Renal cortical epithelial cell (primary cell): ENCODE results near the gene OR51Q1. TPM values are rescaled to one million over a fixed set of nuclear protein-coding genes. Genes with fewer than 3 reads are reported as not detected.
A peak's percentile ranks its signal among the peaks of the same experiment; 100 is the strongest.

ENCODE experiments used
- DNase-seq: peaks from one replicate; pipeline ENCODE4 v3.0.0-alpha.2; 2011; ENCODE audit warnings: low read depth
- total RNA-seq: library from RNA; depleted of rRNA; stranded (reverse); fragments of >200 nt; gene quantifications from 2 replicates; pipeline ENCODE4 v1.2.3, GENCODE V29; 2014

The OR51Q1 gene
- total RNA-seq: not detected in 2 replicates

DNA sequence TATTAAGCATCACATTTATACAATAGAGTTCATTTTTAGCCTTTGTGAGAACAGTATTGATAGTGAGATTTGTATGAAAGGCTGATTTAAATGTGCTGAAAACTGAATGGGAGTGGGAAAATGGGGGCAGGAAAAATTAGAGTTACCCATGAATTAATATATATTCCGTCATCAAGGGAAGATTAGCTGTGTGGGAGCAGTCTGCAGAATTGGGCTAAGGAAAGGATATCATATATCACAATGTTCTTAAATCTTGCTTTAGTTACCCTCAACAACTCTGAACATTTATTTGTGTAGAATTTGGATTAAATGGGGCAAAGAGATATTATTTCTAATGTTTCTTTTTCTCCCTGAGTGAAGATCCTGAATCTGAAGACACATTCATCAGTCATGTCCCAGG is at the start of gene OR51Q1:
Gene OR51Q1, plus strand, starts transcription at position 301 of the 400 bp plus-strand sequence. Its CDS starts 90 bp downstream, at position 391.
- no peak for DNase-seq

GRCh38 chr11:5380740-5381342 is 41.1 kb upstream of the OR51Q1 start:
- peak; percentile 58 for DNase-seq

GRCh38 chr11:5383576-5383975 is 38.3 kb upstream of the OR51Q1 start, which contains the start of gene OR51M1:
Gene OR51M1 (plus strand): TSS chr11:5383812. CDS start chr11:5389399, 5,587 bp downstream.
- DNase-seq: no peak

DNA sequence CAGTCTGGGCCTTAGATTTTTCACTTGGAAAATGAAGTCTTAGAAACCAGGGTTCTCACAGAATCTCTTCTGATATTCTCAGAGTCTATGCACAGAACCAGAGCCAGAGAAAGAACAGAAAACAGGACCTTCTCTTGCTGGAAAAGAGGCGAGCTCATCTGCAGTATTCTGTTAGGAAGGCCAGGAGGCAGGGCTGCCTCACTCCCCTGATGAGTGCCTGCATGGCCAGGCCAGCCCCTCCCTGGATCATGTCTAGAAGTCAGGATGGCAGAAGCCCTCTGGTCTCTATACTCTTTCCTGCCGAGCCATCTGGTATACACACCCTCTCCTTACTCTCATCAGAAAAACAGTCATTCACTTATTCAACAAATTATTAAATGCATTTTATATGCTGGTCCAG is 37.6 kb upstream of the OR51Q1 start:
- no peak for DNase-seq

GRCh38 chr11:5390210-5390609 is 31.7 kb upstream of the OR51Q1 start:
- DNase-seq: no peak

- no peak for DNase-seq
Measured at GRCh38 chr11:5394091-5394490, 27.8 kb upstream of the OR51Q1 start.

DNA sequence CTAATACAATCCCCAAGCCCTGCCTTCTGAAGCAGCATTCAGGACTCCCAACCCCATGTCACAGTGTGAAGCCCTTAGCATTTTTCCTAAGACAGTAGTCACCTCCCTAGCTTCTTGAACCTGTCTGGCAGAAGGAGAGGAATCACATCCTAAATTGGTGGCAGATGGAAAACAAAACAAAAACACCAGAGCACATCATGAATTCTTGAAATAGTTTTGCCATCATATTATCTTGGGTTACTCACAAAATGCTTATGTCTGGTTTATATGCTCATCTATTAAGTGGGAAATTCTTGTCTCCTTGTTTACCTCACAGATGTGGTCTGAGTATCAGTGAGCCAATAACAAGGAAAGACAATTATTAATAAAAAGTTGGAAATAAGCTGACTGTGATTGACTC is 23.0 kb upstream of the OR51Q1 start:
- no peak for DNase-seq

DNA sequence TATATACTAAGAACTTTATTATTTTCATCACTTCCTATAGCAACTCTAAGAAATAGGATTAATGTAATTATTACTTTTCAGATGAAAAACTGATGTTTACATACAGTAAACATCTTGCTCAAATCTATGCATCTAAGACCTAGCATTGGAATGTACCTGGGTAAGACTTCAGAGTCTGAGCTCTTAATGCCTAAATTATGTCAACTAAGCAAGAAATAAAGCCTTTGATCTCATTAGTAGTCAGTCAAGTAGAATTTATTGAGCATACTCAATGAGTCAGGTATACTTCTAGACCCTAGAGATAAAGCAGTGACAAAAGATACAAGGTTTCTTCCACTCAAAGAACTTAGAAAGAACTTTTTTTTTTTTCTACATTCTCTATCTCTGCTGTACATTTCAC is 16.7 kb upstream of the OR51Q1 start:
- no peak for DNase-seq

DNA sequence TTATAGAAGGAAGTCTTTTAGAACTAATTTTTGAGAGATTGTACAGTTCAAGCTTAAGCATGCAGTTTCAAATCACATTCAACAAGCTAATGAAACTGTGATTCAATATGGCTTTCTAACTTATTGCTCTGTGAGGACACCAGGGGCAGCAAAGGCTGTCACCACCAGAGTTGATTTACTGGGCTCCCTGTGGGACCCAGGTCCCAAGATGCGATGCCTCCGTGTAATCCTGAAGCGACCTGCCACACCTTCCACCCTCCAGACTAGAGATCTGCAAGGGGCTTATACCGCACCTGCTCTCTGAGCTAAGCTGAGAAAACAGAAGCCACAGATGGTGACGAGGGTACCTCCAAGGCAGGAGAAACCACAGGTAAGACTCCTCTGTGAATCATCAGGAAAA is 918 bp upstream of the OR51Q1 start:
- no peak for DNase-seq

GRCh38 chr11:5423131-5423530 is 1.2 kb downstream of the OR51Q1 start:
- no peak for DNase-seq

- no peak for DNase-seq
Measured at GRCh38 chr11:5441414-5441813, 19.5 kb downstream of the OR51Q1 start, which contains the start of gene OR51I1. Gene OR51I1 (minus strand): TSS chr11:5441514. CDS start chr11:5441514, 0 bp downstream.

DNA sequence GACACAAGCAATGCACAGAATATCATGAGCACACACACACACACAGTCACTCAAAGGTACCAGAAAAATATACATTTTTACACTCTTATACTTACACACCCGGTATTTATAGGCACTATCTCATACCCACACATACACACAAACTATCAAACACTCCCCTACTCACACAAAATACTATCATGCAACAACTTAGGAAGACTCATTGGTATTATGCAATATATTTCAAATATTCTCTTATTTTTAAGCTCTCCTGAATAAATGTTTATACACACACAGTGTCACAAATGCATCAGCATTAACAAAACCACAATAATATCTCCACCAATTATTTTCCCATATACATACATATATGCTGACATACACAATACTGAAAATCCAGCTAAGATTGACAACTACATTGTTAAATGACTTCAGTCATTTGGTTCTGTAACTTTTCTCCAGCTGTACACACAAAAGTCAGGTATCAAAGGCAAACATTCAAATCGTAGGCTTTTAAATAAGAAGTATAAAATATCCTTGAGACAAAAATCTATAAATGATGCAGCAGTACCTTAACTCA is 22.0 kb downstream of the OR51Q1 start:
- no peak for DNase-seq

- DNase-seq: no peak
Measured at GRCh38 chr11:5449023-5449422, 27.1 kb downstream of the OR51Q1 start, which contains the start of gene OR51I2. Gene OR51I2 (plus strand): TSS chr11:5449323. CDS start chr11:5453489, 4,166 bp downstream.

GRCh38 chr11:5449432-5449831 is 27.5 kb downstream of the OR51Q1 start:
- DNase-seq: no peak

DNA sequence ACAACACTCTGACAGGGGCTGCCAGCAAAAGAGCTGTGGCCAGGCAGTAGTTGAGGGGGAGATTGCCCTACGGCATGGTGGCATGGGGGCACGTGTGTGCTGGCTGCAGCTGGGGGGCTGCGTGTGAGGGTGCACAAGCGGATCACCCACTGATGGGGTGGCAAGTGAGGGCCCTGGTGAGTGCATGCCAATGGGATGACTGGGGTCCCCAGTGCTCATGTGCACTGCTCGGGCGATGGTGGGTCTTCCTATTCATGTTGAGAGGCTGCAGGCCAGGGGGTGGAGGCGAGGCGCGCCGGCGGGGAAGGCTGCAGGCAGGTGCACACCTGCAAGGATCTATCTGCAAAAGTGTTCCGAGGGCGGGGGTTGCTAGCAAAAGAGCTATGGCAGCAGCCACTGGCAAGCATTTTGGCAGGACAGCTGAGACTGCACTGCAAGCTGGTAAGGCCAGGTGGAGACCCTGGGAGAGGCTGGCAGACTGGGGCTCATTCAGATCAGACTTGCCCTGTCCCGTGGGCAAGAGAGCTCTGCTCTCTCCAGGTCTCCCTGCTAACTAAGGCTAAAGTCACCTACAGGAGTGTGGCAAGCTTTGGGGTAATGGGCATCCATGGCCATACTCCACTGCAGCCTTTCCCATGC is 39.2 kb downstream of the OR51Q1 start:
- DNase-seq: no peak

DNA sequence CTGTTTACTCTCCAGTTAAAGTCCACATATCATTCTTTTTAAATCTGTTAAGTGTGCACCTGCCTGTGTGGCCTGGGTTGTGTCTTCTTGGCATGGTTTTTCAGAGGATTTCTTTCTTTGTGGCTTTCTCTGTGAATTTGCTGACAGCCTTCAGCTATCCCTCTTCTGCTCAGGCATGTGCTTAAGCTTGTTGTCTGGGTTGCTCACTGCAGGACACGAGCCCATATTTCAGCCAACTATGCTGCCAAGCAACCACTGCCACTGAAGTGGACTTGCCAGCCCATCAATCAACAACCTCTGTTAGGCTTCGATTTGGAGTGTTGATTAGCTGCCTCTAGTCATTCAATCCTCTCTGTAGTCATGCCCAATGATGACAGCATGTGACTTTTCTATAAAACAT is 45.6 kb downstream of the OR51Q1 start:
- no peak for DNase-seq

Other genes with a start within 250 kb of the OR51Q1 start
- gene OR51V1, start 221.4 kb upstream of the OR51Q1 start, total RNA-seq: not detected in 2 replicates
- gene HBB, start 195.0 kb upstream of the OR51Q1 start, total RNA-seq: not detected in 2 replicates
- not detected in 2 replicates for gene HBD, start 187.6 kb upstream of the OR51Q1 start, total RNA-seq
- not detected in 2 replicates for gene HBG1, start 172.3 kb upstream of the OR51Q1 start, total RNA-seq
- not detected in 2 replicates for gene HBG2, start 167.3 kb upstream of the OR51Q1 start, total RNA-seq
- not detected in 2 replicates for gene HBE1, start 152.2 kb upstream of the OR51Q1 start, total RNA-seq
- not detected in 2 replicates for gene OR51B4, start 120.2 kb upstream of the OR51Q1 start, total RNA-seq
- not detected in 2 replicates for gene OR51B2, start 97.8 kb upstream of the OR51Q1 start, total RNA-seq
- gene OR51B5, start 78.6 kb upstream of the OR51Q1 start, total RNA-seq: 0.15 TPM in 1 of 2 replicates, not detected in the other
- gene OR51B6, start 70.6 kb upstream of the OR51Q1 start, total RNA-seq: not detected in 2 replicates
- gene OR51M1, start 38.3 kb upstream of the OR51Q1 start, total RNA-seq: not detected in 2 replicates
- gene OR51I1, start 19.4 kb downstream of the OR51Q1 start, total RNA-seq: 0.20 TPM in 1 of 2 replicates, not detected in the other
- not detected in 2 replicates for gene OR51I2, start 27.2 kb downstream of the OR51Q1 start, total RNA-seq
- gene OR52D1, start 66.6 kb downstream of the OR51Q1 start, total RNA-seq: 0.10 TPM in 1 of 2 replicates, not detected in the other
- gene UBQLN3, start 87.8 kb downstream of the OR51Q1 start, total RNA-seq: 0.05 TPM in 1 of 2 replicates, not detected in the other
- 0.30 TPM in 1 of 2 replicates, not detected in the other for gene UBQLNL, start 94.6 kb downstream of the OR51Q1 start, total RNA-seq
- 0.10 TPM in 1 of 2 replicates, not detected in the other for gene OR52H1, start 126.4 kb downstream of the OR51Q1 start, total RNA-seq
- not detected in 2 replicates for gene OR52B6, start 158.8 kb downstream of the OR51Q1 start, total RNA-seq
- gene TRIM6, start 174.5 kb downstream of the OR51Q1 start, total RNA-seq: 10.4 and 19.5 TPM in 2 replicates
- 10.7 and 15.3 TPM in 2 replicates for gene TRIM34, start 202.9 kb downstream of the OR51Q1 start, total RNA-seq